ENCODE results near the gene PLEKHM3.

PLEKHM3 gene

GRCh38 chr2:207883002-207883780, 142.1 kb downstream of the PLEKHM3 start:
- DNase-seq, result no peak

GRCh38 chr2:207881902-207882301, 143.4 kb downstream of the PLEKHM3 start:
- DNase-seq, result no peak

- DNase-seq, result no peak
Measured at GRCh38 chr2:207879536-207879935, 145.8 kb downstream of the PLEKHM3 start.

- no peak for DNase-seq
Measured at GRCh38 chr2:207876842-207877535, 148.3 kb downstream of the PLEKHM3 start.

GRCh38 chr2:207875473-207876212, 149.7 kb downstream of the PLEKHM3 start:
- DNase-seq, result no peak

- no peak for DNase-seq
Measured at GRCh38 chr2:207873794-207874193, 151.5 kb downstream of the PLEKHM3 start.

- no peak for DNase-seq
Measured at GRCh38 chr2:207871911-207872310, 153.4 kb downstream of the PLEKHM3 start.

- DNase-seq, result no peak
Measured at GRCh38 chr2:207871506-207871905, 153.8 kb downstream of the PLEKHM3 start.

GRCh38 chr2:207870814-207871213, 154.5 kb downstream of the PLEKHM3 start:
- DNase-seq, result no peak

GRCh38 chr2:207869784-207870778, 155.2 kb downstream of the PLEKHM3 start:
- DNase-seq, result no peak

GRCh38 chr2:207868855-207869596, 156.3 kb downstream of the PLEKHM3 start:
- no peak for DNase-seq

- DNase-seq, result no peak
Measured at GRCh38 chr2:207867905-207868304, 157.4 kb downstream of the PLEKHM3 start.

GRCh38 chr2:207867056-207867455, 158.3 kb downstream of the PLEKHM3 start:
- DNase-seq, result no peak

GRCh38 chr2:207865210-207865609, 160.1 kb downstream of the PLEKHM3 start:
- DNase-seq, result no peak

GRCh38 chr2:207863345-207863744, 162.0 kb downstream of the PLEKHM3 start:
- DNase-seq, result no peak

- no peak for DNase-seq
Measured at GRCh38 chr2:207861789-207862188, 163.5 kb downstream of the PLEKHM3 start.

- no peak for DNase-seq
Measured at GRCh38 chr2:207860685-207861084, 164.6 kb downstream of the PLEKHM3 start.

GRCh38 chr2:207855591-207855990, 169.7 kb downstream of the PLEKHM3 start:
- DNase-seq, result no peak

GRCh38 chr2:207854484-207855440, 170.6 kb downstream of the PLEKHM3 start:
- DNase-seq, result no peak

- no peak for DNase-seq
Measured at GRCh38 chr2:207852791-207853190, 172.5 kb downstream of the PLEKHM3 start.

Data from stimulated activated CD4-positive, alpha-beta T cell treated with anti-CD3 and anti-CD28 coated beads, Interleukin-15, amount 100 ng/mL, for 24 hours (primary cell).